Right lobe of liver (tissue), 4 donors: Measurements from ENCODE around the gene INS.

Experiments
- CTCF ChIP-seq, 4 donors: fragments of 200-600 bp in 3 of 4; fragments of 450-650 bp in 1 of 4; IDR thresholded peaks; one replicate each; pipeline versions ENCODE4 v1.5.1 to v1.8.0; 2016 to 2022; ENCODE audit warnings: antibody characterized with exemption in 4 of 4, mild to moderate bottlenecking in 2 of 4
- POLR2A ChIP-seq: fragments of 450-650 bp; IDR thresholded peaks from one replicate; pipeline ENCODE4 v1.6.1; 2017; ENCODE audit warnings: antibody characterized with exemption, mild to moderate bottlenecking
- donor health status: DM: no; HTN: no; CAD: no.
- donor health status: DM: no; HTN: no; CAD: no.
- donor health status: DM: no; HTN: yes; CAD: no.

- TF ChIP-seq CTCF (IDR thresholded peaks at IDR 0.05) (no peak), POLR2A (no peak)
These were observed 28.8 kb downstream of the INS start for GRCh38 chr11:2132246-2132645.
